Gastrocnemius medialis (tissue), 4 donors: ENCODE data around the gene SLC34A3.

Experiments used
- CTCF ChIP-seq, 5 experiments: fragments of 450-650 bp in 3 of 5; fragments of 200-600 bp in 2 of 5; sonication (generic) in 2 of 5; IDR thresholded peaks in 4 of 5; conservative IDR thresholded peaks in 1 of 5; 1 replicate in 4 of 5; 2 replicates in 1 of 5; pipeline ENCODE4 v1.5.1; 2016 to 2019; ENCODE audit warnings: antibody characterized with exemption in 5 of 5, mild to moderate bottlenecking in 3 of 5, moderate library complexity in 3 of 5
- POLR2A ChIP-seq, 2 donors: fragments of 450-650 bp; IDR thresholded peaks; one replicate each; pipeline ENCODE4 v1.6.1; 2017; ENCODE audit warnings: antibody characterized with exemption in 2 of 2, mild to moderate bottlenecking in 2 of 2, moderate library complexity in 2 of 2

GRCh38 chr9:137228506-137228967, 2.2 kb upstream of the SLC34A3 start:
- no peak for TF ChIP-seq CTCF (IDR thresholded peaks at IDR 0.05 in 4 of 5, conservative IDR thresholded peaks at IDR 0.05 in 1 of 5)
- TF ChIP-seq POLR2A (IDR thresholded peaks at IDR 0.05), result no peak
